Bone marrow (tissue), 2 donors: ENCODE data around the gene GAPVD1.
A peak's percentile ranks its signal among the peaks of the same experiment; 100 is the strongest.
"Not testable (repeated sequence)": the region's sequence is repeated elsewhere in the genome, so short reads cannot be mapped to it uniquely, and the experiment has no call there.

ENCODE experiments used
- DNase-seq, 2 donors: peaks; one replicate each; lab custom pipeline; 2025; lab: John Stamatoyannopoulos, UW

GAPVD1 gene

GRCh38 chr9:125374443-125375309 is 113.0 kb downstream of the GAPVD1 start:
- DNase-seq = peak; percentile 15 to 46

- no peak for DNase-seq
Observed at GRCh38 chr9:125375820-125376219, 114.2 kb downstream of the GAPVD1 start.

- no peak for DNase-seq
Observed at GRCh38 chr9:125376261-125377226, 114.9 kb downstream of the GAPVD1 start.

- DNase-seq = no peak
Observed at GRCh38 chr9:125377584-125378250, 116.1 kb downstream of the GAPVD1 start.

- DNase-seq = no peak
Observed at GRCh38 chr9:125378778-125379177, 117.2 kb downstream of the GAPVD1 start.

- DNase-seq = no peak
Observed at GRCh38 chr9:125379208-125379607, 117.6 kb downstream of the GAPVD1 start.

GRCh38 chr9:125380406-125380805 is 118.8 kb downstream of the GAPVD1 start:
- DNase-seq = no peak

- DNase-seq = no peak
Observed at GRCh38 chr9:125387861-125388524, 126.4 kb downstream of the GAPVD1 start.

GRCh38 chr9:125388978-125389377 is 127.4 kb downstream of the GAPVD1 start:
- no peak for DNase-seq

GRCh38 chr9:125391704-125392103 is 130.1 kb downstream of the GAPVD1 start:
- no peak for DNase-seq

GRCh38 chr9:125393426-125393825 is 131.8 kb downstream of the GAPVD1 start:
- DNase-seq = no peak

GRCh38 chr9:125396799-125397198 is 135.2 kb downstream of the GAPVD1 start:
- DNase-seq = no peak

GRCh38 chr9:125397736-125398135 is 136.1 kb downstream of the GAPVD1 start:
- DNase-seq = no peak

- DNase-seq = no peak
Observed at GRCh38 chr9:125398243-125398642, 136.6 kb downstream of the GAPVD1 start.

GRCh38 chr9:125399165-125399564 is 137.5 kb downstream of the GAPVD1 start:
- no peak for DNase-seq

- DNase-seq = no peak
Observed at GRCh38 chr9:125399666-125400065, 138.0 kb downstream of the GAPVD1 start.

- DNase-seq = not testable (repeated sequence)
Observed at GRCh38 chr9:125400232-125400631, 138.6 kb downstream of the GAPVD1 start.

GRCh38 chr9:125400725-125401716 is 139.4 kb downstream of the GAPVD1 start:
- no peak for DNase-seq

- DNase-seq = no peak
Observed at GRCh38 chr9:125404733-125405132, 143.1 kb downstream of the GAPVD1 start.
